ENCODE data around the gene CNTNAP5. TPM values are rescaled to one million over a fixed set of nuclear protein-coding genes. Genes with fewer than 3 reads are reported as not detected.

The CNTNAP5 gene
- total RNA-seq, 1 donor from 2014 or later: 0.56 TPM

- Mint-ChIP-seq H3K36me3 (ENCODE audit: low read depth) (no peaks in the 10 kb centered on the region), H3K9me3 (no peaks in the 10 kb centered on the region), H3K27ac (ENCODE audit: unreplicated experiment) (no peak overlapping the region), H3K27me3 (ENCODE audit: low read depth) (peaks cover 34% of the 10 kb centered on the region), H3K4me1 (peaks cover under 1% of the 10 kb centered on the region), H3K4me3 (no peak overlapping the region)
- no peak for DNase-seq (ENCODE audit: low read depth, low spot score)
- TF ChIP-seq CTCF (conservative IDR thresholded peaks at IDR 0.05): peak; percentile 55
Observed at GRCh38 chr2:124018890-124019289, 6.2 kb upstream of the CNTNAP5 start.

DNA sequence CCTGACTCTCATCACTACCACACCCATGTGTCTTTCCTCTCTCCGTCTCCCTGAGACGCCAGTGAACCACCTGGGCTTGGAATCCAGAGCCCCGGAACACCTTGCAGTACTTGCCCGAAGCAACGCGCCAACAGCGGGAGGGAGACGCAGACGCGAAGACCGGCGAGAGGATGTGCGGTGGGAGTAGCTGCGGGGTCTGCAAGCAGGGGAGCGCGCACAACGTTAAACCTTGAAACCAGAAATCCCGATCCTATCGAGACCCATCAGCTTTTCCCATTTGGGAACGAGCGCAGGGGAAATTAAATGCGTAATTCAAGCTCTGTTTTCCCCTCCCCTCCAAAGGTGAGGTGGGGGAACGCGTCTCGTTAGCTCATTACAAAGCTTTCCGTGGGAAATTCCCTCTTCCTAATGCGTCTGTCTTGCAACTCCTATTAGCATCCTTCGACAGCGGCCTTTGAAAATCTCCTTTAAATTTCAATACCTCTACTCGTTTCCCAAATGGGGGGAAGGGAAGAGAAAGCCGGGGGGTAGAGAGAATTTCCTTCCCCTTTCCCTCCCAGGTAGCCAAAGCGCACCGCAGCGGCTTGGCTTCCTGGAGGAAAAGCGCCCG is 421 bp upstream of the CNTNAP5 start:
- TF ChIP-seq CTCF (conservative IDR thresholded peaks at IDR 0.05): no peak
- peaks cover 70% of the 10 kb centered on the region for H3K27me3 Mint-ChIP-seq (ENCODE audit: low read depth)
- DNase-seq (ENCODE audit: low read depth, low spot score): no peak

GRCh38 chr2:124025891-124026434 is 876 bp downstream of the CNTNAP5 start:
- H3K27me3 Mint-ChIP-seq (ENCODE audit: low read depth): peaks cover 68% of the 10 kb centered on the region
- no peak for TF ChIP-seq CTCF (conservative IDR thresholded peaks at IDR 0.05)

More for the DNA sequence above, 421 bp upstream of the CNTNAP5 start:
- Mint-ChIP-seq H3K27ac (ENCODE audit: unreplicated experiment) (no peak overlapping the region), H3K9me3 (no peaks in the 10 kb centered on the region), H3K4me3 (peak overlapping the region; percentile 86), H3K36me3 (ENCODE audit: low read depth) (no peaks in the 10 kb centered on the region), H3K4me1 (peaks cover 19% of the 10 kb centered on the region)

GRCh38 chr2:124026503-124026902 is 1.4 kb downstream of the CNTNAP5 start:
- H3K36me3 Mint-ChIP-seq (ENCODE audit: low read depth): no peaks in the 10 kb centered on the region
- H3K4me1 Mint-ChIP-seq: peaks cover 19% of the 10 kb centered on the region
- no peak for DNase-seq (ENCODE audit: low read depth, low spot score)
- no peak for TF ChIP-seq CTCF (conservative IDR thresholded peaks at IDR 0.05)
- H3K27me3 Mint-ChIP-seq (ENCODE audit: low read depth): peaks cover 64% of the 10 kb centered on the region
- H3K9me3 Mint-ChIP-seq: no peaks in the 10 kb centered on the region
- H3K4me3 Mint-ChIP-seq: peak overlapping the region; percentile 44
- no peak overlapping the region for H3K27ac Mint-ChIP-seq (ENCODE audit: unreplicated experiment)

More at GRCh38 chr2:124025891-124026434, 876 bp downstream of the CNTNAP5 start:
- no peaks in the 10 kb centered on the region for H3K9me3 Mint-ChIP-seq
- H3K27ac Mint-ChIP-seq (ENCODE audit: unreplicated experiment): no peak overlapping the region
- peak overlapping the region; percentile 86 for H3K4me3 Mint-ChIP-seq
- H3K4me1 Mint-ChIP-seq: peaks cover 19% of the 10 kb centered on the region
- no peak for DNase-seq (ENCODE audit: low read depth, low spot score)
- no peaks in the 10 kb centered on the region for H3K36me3 Mint-ChIP-seq (ENCODE audit: low read depth)

DNA sequence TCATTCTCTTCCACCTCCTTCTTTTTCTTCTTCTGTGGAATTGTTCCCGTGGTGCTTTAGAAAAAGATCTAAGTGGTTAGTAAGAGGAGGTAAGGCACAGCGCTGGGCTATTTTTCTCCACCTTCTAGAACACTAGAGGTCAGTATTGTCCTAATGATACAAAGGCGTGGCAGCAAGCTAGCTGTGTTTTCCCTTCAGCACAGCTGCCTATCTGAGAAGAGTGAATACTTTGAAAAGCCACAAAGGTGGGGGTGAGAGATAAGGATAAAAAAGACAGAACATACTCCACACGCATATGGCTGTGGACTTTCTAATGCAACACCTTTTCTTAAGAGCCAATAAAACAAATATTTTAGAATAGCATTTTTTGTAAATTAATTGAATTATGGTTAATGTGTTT is 2.1 kb downstream of the CNTNAP5 start:
- DNase-seq (ENCODE audit: low read depth, low spot score): peak; percentile 29
- H3K4me1 Mint-ChIP-seq: peaks cover 19% of the 10 kb centered on the region
- peak; percentile 84 for TF ChIP-seq CTCF (conservative IDR thresholded peaks at IDR 0.05)
- H3K36me3 Mint-ChIP-seq (ENCODE audit: low read depth): no peaks in the 10 kb centered on the region
- H3K27me3 Mint-ChIP-seq (ENCODE audit: low read depth): peaks cover 58% of the 10 kb centered on the region
- H3K27ac Mint-ChIP-seq (ENCODE audit: unreplicated experiment): no peak overlapping the region
- peak overlapping the region; percentile 66 for H3K4me3 Mint-ChIP-seq
- H3K9me3 Mint-ChIP-seq: no peaks in the 10 kb centered on the region
